RWPE1 (cell line): ENCODE measurements around the gene USP21.
A peak's percentile ranks its signal among the peaks of the same experiment; 100 is the strongest.

Source experiments
- CTCF ChIA-PET: fragments of 350-600 bp; sonication (Branson Sonifier 250); formaldehyde crosslinking; extraction: SDS; loops from one replicate; lab custom pipeline; 2021; lab: Yijun Ruan, JAX
- POLR2A ChIA-PET: fragments of 400-600 bp; formaldehyde crosslinking; extraction: SDS; loops from one replicate; lab custom pipeline; 2020; ENCODE audit warnings: antibody characterized with exemption; ENCODE audit not compliant: low non-redundant PET; lab: Yijun Ruan, JAX
- DNase-seq: peaks from one replicate; pipeline ENCODE4 v3.0.0; 2012; ENCODE audit warnings: low spot score
- H3K27ac ChIP-seq: fragments of 450-650 bp; 2 replicates; pipeline ENCODE4 v1.5.1; 2017
- CTCF ChIP-seq: fragments of 450-650 bp; conservative IDR thresholded peaks from 2 replicates; pipeline ENCODE4 v1.5.1; 2017; ENCODE audit warnings: low read depth, mild to moderate bottlenecking

The USP21 gene

GRCh38 chr1:161177936-161178244 is 18.6 kb downstream of the USP21 start:
- ChIA-PET POLR2A (no interaction called here), CTCF (no interaction called here)
- peak overlapping the region; percentile 74 for H3K27ac ChIP-seq
- no peak for DNase-seq
- no peak for TF ChIP-seq CTCF

DNA sequence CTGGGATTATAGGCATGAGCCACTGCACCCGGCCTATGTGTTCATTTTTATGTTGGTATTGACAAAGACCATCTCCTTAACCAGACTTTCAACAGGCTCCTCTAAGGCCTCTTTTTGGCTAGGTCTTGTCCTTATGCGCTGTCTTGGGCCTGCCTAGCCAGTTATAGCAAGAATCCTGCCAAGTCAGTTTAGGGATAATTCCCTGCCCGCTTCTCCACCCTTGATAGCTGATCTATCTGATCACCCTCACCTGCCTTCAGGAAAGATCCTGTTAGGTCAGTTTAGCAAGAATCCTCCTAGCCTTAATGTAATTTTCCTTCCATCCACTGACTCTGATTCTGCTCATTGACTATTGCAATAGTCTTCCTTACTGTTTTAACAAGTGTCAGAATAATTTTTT is 20.4 kb downstream of the USP21 start:
- TF ChIP-seq CTCF: no peak
- CTCF ChIA-PET: no interaction called here

GRCh38 chr1:161180639-161181038 is 21.3 kb downstream of the USP21 start:
- POLR2A ChIA-PET: no interaction called here
- no peak for DNase-seq
- H3K27ac ChIP-seq: no peak overlapping the region
- CTCF ChIA-PET: interaction anchor here (0.6 to 0.7 kb wide), 2 partner anchors 10 to 198 kb away, joined by 3 read pairs; no protein-coding TSS in a partner anchor
- no peak; the same call in 1 of the 2 replicates for TF ChIP-seq CTCF

More for the DNA sequence above, 20.4 kb downstream of the USP21 start:
- H3K27ac ChIP-seq: no peak overlapping the region
- POLR2A ChIA-PET: no interaction called here
- DNase-seq: no peak

DNA sequence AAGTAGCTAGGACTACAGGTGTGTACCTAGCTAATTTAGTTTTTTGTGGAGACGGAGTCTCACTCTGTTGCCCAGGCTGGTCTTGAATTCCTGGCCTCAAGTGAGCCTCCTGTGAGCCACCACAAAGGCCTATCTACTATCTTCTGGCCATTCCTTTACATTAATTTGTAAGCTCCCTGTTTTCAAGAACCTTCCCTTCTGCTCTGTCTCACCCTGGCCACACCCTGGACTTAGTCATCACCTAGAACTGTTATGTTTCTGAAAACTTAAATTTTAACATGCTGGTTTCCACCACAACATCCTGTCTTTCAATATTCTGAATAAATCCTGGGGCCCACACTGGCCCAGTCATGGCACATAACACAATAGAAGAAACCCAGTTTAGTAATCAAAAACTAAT is 22.9 kb downstream of the USP21 start:
- CTCF ChIA-PET: interaction anchor here (0.6 kb wide), 1 partner anchor 116 kb away, joined by 4 read pairs; no protein-coding TSS in a partner anchor
- POLR2A ChIA-PET: interaction anchor here (0.7 kb wide), 1 partner anchor 20 kb away, joined by 3 read pairs; no protein-coding TSS in a partner anchor
- no peak for TF ChIP-seq CTCF
- peak; percentile 62 for DNase-seq
- H3K27ac ChIP-seq: peak overlapping the region; percentile 88

GRCh38 chr1:161185282-161185682 is 26.0 kb downstream of the USP21 start:
- no peak for TF ChIP-seq CTCF
- DNase-seq: no peak
- POLR2A ChIA-PET: no interaction called here
- CTCF ChIA-PET: no interaction called here
- no peak overlapping the region for H3K27ac ChIP-seq

DNA sequence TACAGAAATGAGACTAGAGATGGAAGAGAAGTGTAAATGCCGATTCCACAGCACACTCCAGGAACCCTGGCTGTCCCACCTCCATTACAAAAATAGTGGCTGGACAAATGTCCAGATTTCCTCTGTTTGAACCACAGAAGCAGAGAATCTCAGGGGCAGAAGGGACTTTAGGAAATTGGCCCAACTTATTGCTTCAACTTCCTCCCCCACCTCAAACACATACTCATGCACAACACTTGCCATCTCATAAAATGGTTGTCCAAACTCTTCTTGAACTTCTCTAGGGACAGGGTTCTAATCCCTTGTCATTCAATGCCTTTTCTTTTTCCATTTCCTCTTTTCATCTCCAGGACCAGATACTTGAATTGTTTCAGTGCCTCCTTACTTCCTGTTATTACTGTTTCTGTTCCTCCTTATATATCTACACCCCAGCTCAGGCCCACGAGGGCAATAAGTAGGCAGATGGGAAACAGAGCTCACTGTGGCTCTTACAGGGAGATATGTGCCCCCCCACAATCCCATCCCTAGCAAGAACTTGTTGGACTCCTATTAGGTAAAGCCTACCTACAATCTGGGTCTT is 26.5 kb downstream of the USP21 start:
- no peak for TF ChIP-seq CTCF
- ChIA-PET POLR2A (no interaction called here), CTCF (interaction anchor here (1.0 kb wide), 1 partner anchor 14 kb away, joined by 4 read pairs; no protein-coding TSS in a partner anchor)
- H3K27ac ChIP-seq: no peak overlapping the region
- DNase-seq: no peak
